NCI-H1105 treated with DMSO at 0.1 percent for 48 hours (cell line): ENCODE results near the gene MRGPRX4.

Source experiments
- DNase-seq: peaks from one replicate; lab custom pipeline; 2025; lab: John Stamatoyannopoulos, UW

MRGPRX4 gene

GRCh38 chr11:18221274-18221876, 48.7 kb downstream of the MRGPRX4 start:
- DNase-seq: no peak

- no peak for DNase-seq
These were observed 50.3 kb downstream of the MRGPRX4 start for GRCh38 chr11:18222814-18223421.
